Lower leg skin (tissue), 3 donors: ENCODE data around the gene DESI1.

ENCODE experiments used
- CTCF ChIP-seq, 3 donors: fragments of 450-650 bp; IDR thresholded peaks; one replicate each; pipeline ENCODE4 v1.5.1; 2016; ENCODE audit warnings: antibody characterized with exemption in 3 of 3, mild to moderate bottlenecking in 3 of 3, moderate library complexity in 2 of 3
- POLR2A ChIP-seq, 2 donors: fragments of 450-650 bp; IDR thresholded peaks; one replicate each; pipeline ENCODE4 v1.6.1; 2016 to 2017; ENCODE audit warnings: antibody characterized with exemption in 2 of 2, mild to moderate bottlenecking in 1 of 2, moderate library complexity in 1 of 2

DNA sequence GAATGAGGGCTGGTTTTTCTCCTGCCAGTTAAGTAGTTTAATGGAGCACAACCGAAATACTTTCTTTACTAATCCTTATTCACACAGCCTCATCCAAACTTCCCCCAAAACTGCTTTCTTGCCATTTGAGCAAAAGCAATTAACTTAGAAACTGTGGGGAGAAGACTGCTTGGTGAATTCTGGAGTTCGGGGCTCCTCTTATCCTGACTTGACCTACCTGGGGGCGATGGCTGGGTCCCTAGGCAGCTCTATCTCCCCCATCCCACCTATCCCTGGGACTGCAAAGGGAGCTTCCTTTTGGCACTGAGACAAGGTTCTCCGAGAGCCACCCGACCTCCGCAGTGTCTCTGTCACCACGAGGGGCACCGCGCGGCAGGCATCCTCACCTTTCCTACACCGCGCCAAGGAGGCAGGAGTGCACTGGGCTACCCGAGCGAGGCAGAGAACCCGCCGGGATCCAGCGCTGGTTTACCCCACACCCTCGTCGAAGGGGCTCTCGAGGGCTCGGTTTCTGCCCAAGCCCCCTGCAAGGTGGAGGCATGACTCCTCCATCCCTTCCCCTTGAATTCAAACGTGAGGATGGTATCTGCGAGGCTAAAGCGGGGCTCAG lies 759 bp downstream of the DESI1 start:
- no peak for TF ChIP-seq POLR2A (IDR thresholded peaks at IDR 0.05)
- TF ChIP-seq CTCF (IDR thresholded peaks at IDR 0.05): no peak
